Measurements from ENCODE around the gene IRF4.
"Not testable (repeated sequence)": the region's sequence is repeated elsewhere in the genome, so short reads cannot be mapped to it uniquely, and the experiment has no call there.

IRF4 gene

DNA sequence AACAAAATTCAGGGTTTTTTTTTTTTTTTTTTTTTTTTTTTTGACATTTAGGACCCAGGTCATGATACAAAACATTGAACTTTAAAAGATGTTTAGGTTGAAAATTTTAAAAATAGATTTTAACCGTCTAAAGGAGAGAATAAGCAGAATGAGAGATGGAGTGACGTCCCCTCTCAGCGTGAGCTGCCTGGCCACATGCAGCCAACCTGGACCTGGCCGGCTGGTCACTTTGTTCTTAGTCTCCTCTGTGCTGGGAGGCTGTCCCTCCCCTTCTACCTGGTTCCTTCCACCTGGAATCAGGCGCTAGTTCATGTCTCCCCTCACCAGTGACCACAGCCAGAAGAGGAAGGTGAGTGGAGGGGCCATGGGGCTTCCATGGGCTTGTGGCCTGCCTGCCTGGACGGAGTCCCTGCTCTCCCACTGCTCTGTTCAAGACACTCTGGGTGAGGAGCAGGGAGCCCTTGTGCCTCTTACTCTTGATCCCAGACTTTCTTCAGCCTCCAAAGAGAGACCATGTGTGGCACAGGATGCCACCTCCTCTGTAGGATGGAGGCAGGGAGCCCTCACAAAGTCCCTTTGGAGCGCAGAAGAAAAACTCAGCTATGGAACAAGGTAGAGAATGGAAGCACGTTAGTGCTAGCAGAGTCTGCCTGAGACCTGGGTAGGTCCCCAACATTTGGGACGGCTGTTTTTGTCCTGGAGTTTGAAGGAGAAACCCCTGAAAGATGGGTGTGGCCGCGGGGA lies 31.7 kb downstream of the IRF4 start:
- DNase-seq, result no peak

- DNase-seq, result no peak
Observed at GRCh38 chr6:423799-424345, 32.3 kb downstream of the IRF4 start.

DNA sequence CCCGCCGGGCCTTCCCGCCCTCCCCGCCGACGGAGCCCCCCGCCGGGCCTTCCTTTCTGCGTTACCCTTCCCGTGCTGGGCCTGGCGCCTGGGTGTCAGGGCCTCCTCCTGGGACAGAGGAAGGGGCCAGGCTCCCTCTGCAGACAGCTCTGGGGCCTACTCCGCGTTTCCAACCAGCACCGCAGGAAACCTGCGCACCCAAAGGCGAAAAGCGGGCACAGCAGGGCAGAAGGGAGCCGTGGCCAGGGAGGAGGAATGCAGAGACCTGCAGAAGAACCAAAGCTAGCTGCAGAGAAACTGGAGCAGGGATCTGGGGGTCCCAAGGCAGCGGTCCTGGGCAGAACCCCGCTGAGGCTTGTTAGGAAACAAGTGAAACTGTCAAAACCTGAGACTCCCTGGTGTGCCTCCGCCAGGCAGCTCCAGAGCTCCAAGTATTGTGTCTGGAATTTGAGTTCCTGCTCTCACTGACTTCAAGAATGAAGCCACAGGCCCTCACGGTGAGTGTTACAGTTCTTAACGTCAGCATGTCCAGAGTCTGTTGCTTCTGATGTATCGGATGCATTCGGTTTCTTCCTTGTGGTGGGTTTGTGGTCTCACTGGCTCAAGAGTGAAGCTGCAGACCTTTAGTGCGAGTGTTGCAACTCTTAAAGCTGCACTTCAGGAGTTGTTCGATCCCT lies 33.3 kb downstream of the IRF4 start:
- DNase-seq, result no peak

- DNase-seq, result not testable (repeated sequence)
Observed at GRCh38 chr6:425418-425788, 33.9 kb downstream of the IRF4 start.

DNA sequence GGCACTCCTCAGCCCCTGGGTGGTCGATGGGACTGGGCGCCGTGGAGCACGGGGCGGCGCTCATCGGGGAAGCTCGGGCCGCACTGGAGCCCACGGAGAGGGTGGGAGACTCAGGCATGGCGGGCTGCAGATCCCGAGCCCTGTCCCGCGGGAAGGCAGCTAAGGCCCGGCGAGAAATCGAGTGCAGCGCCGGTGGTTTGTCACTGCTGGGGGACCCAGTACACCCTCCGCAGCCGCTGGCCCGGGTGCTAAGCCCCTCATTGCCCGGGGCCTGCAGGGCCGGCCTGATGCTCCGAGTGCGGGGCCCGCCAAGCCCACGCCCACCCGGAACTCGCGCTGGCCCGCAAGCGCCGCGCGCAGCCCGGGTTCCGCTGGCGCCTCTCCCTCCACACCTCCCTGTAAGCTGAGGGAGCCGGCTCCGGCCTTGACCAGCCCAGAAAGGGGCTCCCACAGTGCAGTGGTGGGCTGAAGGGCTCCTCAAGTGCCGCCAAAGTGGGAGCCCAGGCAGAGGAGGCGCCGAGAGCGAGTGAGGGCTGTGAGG lies 34.7 kb downstream of the IRF4 start:
- DNase-seq, result not testable (repeated sequence)

GRCh38 chr6:428047-428603 lies 36.6 kb downstream of the IRF4 start:
- DNase-seq, result no peak

DNA sequence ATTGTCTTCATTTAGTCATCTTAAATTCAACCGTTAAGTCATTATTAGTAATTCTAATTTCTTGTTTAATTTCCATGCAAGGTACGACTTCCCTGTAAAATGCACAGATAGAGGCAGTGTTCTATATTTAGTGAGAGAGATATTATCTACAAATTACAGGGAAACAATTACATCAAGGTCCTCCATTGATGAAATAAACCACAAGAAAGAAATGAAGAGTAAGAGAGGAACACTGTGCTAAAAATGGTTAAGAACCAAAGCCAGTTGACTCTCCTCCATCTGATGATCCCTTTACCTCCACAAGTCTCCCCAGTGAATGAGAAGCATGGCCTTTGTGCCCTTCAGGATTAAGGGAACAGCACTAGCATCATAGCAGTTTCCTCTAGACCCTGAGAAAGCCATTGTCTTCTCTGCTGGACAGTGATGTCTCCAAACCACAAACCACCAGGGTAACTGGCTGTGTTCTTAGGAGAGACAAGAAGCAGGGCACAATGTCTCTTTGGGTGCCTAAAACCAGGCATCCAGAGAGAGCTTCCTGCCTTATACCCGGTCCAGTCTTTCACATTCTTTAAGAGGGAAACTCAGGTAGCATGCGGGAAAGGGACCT lies 38.1 kb downstream of the IRF4 start:
- DNase-seq, result no peak

DNA sequence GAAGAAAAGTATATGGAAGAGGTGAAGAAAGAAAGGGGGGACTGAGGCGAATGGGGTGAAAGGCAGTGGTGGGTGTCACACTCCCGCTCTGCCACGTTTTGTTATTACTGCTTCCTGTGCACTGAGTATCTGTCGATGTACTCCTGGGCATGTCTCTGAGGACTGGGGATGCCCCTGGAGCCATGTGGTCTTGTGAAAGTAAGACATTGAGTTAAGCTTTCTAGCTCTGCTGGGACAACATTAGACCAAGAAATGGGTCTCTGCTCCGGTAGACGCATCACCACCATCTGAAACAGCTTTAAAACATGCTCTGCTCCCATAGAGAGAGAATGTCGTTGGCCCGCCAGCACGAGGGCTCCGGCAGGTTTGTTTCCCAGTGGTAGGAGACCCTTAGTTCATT lies 40.0 kb downstream of the IRF4 start:
- no peak for DNase-seq

DNA sequence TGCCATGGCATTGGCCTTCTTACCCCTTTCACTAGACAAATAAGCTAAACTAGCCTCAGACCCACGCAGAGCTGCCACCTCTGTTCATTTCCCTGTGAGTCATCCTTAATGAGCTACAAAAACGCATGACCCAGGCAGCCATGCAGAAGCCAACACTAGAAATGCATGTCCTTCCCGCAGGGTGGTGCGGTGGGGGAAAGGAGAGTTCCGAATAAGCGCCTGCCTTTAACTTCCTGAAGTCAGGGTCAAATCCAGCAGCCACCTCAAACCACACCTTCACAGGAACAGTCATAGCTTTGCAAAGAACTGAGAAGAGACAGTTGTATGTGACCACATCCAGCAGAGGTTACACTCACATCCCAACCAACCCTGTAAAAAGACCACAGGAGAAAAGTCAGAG lies 40.4 kb downstream of the IRF4 start:
- DNase-seq, result no peak

DNA sequence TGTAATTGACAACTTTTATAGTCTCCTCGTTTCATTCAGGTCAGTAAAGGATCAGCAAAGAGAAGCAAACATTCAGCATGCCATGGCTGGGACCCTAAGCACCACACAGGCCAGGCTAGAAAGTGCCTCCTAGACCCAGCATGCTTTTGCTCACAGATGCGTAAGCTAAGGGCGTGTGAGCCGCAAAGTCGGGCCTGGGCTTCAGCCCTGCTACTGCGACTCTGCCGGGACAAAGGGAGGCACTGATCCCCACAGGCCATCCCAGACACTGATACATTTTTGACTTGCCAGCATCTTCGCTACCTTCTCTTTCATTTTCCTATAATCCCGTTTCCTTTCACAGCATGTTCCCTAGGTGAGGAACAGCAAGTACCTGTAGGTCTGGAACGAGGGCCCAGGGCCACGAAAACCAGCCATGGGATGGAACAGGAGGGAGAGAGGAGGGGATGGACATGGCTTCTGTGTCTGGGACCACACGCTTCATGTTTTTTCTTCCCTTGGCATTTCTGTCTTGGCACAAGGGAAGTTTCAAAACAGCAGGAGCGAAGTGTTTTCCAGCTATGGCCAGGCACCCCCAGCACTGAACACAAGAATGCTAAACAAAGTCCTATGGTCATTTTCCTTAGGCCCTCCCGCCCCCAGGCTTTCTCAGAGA lies 42.6 kb downstream of the IRF4 start:
- no peak for DNase-seq

DNA sequence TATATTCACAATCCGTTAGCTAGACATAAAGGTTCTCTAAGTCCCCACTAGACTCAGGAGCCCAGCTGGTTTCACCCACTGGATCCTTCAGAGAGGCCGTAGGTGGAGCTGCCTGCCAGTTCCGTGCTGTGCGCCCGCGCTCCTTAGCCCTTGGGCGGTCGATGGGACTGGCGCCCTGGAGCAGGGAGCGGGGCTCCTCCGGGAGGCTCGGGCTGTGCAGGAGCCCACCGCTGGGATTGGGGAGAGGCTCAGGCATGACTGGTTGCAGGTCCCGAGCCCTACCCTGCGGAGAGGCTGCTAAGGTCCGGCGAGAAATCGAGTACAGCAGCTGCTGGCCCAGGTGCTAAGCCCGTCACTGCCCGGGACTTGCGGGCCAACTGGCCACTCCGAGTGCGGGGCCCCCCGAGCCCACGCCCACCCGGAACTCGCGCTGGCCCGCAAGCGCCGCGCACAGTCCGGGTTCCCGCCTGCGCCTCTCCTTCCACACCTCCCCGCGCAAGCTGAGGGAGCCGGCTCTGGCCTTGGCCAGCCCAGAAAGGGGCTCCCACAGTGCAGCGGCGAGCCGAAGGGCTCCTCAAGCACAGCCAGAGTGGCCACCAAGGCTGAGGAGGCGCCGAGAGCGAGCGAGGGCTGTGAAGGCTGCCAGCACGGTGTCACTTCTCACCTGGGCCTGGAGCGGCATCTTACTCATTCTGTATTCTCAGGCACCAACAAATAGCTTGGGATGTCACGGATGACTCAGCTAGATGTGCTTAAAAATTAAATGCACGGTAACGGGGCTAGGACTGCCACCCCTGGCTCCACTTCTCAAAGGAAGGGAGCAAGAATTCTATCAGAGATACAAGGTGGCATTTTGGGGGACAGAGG lies 44.1 kb downstream of the IRF4 start:
- no peak for DNase-seq

DNA sequence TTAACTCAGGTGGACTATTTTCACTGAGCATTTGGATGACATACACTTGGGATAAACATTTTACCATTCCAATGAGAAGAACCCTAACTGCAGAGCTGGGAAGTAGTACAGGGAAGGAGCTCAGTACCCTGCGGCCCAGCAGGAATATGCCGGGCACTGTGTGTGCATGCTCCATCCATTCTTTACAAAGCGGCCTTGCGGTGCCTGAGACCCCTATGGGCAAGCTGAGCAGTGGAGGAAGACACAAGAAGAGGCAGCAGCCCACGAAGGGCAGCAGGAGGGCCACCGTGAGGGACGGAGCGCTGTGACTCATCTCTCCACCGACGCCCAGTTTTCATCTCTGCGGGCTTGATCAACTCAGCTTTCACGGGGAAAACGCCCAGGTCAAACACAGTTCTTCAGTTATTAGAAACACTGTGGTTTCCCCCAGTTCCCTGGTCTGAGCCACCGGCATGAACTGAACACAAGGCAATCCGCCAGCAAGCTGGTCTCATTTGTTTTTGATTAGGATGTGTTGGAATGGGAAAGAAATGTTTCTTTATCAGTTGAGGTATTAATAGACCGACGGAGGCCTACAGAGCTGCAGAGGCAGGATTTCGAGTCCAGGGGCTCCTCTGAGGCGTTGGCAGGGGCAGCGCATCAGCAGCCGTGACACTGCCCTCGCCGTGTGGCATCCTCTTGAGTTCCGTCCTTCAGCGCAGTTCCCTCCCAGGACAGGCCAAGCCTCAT lies 44.9 kb downstream of the IRF4 start:
- peak; percentile 80 for DNase-seq

- DNase-seq, result peak; percentile 17
Observed at GRCh38 chr6:437037-437392, 45.5 kb downstream of the IRF4 start.

GRCh38 chr6:438634-439170 lies 47.1 kb downstream of the IRF4 start:
- DNase-seq, result no peak

DNA sequence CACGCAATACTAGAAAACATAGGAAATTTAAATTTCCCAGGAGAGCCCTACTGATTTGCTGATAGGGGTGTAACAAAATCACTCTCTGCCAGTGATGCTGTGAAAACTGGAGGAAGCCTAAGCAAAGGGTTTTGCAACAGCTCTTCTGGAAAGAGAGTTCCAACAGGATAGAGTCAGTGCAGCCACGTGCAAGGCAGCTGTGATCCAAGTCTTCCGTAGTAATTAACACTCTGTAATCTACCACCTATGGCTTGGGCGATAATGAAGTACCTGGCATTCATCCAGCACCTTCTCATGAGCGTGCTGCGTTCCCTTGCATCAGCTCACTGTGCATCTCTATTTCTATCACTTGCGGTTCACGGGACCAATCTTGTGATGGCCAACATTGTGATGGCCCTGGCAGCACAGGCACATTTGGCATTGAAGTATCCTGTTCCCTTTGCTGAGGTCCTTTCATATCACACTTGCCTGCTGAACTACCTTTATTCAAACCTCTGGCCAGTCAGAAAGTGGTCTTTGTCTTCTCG lies 48.2 kb downstream of the IRF4 start:
- peak; percentile 7 for DNase-seq

DNA sequence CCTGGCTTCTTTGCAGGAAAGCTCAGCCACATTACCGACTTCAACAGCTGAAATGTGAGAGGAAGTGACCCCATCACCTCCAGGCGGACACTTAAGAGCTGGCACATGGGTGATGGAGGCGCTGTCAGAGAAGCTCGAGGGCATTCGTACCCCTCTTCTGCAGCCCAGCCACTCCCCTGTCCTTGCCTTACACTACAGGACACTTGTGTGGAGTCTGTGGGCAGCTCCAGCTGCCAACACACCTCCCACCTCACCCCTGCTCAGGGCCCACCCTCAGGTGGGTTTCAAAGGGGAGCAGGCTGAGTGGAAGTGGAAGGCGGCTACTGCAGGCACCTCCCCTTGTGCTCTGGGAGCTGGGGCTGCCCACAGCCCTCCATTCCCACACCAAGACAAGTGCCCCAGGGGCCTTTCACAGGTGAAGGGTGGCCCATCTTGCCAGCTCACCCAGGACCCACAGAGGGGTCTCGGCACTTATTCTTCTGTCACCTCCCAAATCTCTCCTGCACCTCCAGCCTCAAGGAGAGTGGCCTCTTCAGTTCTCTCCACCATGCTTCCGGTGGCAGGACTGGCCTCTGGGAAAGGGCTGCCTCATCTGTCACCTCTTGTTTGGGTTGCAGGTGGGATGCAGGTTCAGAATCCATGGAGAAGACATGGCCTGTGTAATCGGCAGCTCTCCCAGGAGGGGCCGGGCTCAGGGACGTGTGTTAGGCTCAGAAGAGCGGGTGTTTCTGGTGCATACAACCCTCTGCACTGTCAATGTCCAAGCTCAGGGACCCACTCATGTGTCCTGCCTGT lies 49.8 kb downstream of the IRF4 start:
- DNase-seq, result no peak

DNA sequence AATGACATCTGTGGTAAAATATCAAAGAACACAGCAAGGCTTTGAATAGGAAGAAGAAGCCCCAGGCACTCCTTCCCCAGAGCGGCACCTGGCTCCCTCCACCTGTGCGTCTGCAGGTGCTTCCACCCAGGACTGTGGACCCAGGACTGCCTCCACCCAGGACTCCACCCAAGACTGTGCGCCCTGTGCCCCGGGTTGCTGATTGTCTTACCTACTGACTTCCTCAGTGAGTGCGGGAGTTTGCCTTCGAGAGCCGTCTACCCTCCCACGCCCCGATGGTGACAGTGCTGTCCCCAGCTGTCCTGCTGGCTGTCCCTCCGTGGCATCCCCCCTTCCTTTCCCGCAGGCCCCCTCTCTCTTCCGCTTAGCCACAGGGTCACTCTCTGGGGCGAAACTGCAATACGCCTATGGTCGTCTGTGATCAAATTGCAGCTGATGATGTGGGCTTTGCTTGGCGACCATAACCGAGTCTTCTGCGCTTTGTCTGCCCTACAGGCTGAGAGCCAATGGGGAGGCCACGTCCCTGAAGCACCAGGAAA lies 52.1 kb downstream of the IRF4 start:
- no peak for DNase-seq

DNA sequence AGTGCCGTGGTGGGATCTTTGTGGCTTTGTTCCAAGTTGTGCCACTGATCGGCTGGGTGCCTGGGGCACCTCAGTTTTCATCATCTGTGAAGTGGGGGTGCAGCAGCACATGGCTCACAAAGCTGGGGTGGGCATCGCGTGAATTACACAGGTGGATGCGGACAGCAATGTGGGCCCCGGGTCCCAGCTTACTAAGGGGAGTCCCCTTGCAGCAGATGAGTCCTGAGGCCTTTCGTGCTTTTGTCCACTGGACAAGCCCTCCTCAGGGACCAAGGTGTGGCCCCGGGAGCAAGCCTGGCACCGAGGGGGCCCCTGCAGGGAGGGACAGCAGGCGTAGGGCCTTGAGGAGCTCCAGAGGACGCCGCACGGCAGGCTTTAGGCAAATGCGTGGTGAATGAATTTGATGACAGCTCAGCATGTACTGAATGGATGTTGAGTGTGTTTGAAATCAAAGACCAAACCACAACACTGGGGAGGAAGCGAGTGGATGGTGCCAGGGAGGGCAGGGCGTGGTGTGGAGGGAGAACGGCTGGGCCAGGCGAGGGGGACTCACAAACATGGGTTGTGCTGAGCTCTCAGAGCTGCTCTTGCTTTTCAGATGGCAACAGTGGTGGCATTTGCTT lies 53.2 kb downstream of the IRF4 start:
- no peak for DNase-seq

Measured in fibroblast of skin of right quadriceps (primary cell).